IMR-90 (cell line): ENCODE data around the gene CCDC122.

Experiments used
- BHLHE40 ChIP-seq: fragments of 150-350 bp; IDR thresholded peaks from 2 replicates; pipeline ENCODE4 v1.6.1; 2016; ENCODE audit warnings: mild to moderate bottlenecking, low read depth, low read length
- CEBPB ChIP-seq: IDR thresholded peaks from 2 replicates; pipeline ENCODE4 v1.6.1; 2012; ENCODE audit warnings: low read depth, low read length, improper control_type of control experiment
- CHD1 ChIP-seq: IDR thresholded peaks from 2 replicates; pipeline ENCODE4 v1.6.1; 2012; ENCODE audit warnings: low read depth, low read length, improper control_type of control experiment
- MAFK ChIP-seq: IDR thresholded peaks from 2 replicates; pipeline ENCODE4 v1.6.1; 2012; ENCODE audit warnings: low read depth, low read length, improper control_type of control experiment
- NFE2L2 ChIP-seq: fragments of 150-350 bp; IDR thresholded peaks from 2 replicates; pipeline ENCODE4 v1.6.1; 2016; ENCODE audit warnings: low read depth, mild to moderate bottlenecking, low read length
- POLR2A ChIP-seq: IDR thresholded peaks from 2 replicates; pipeline ENCODE4 v1.6.1; 2012; ENCODE audit warnings: mild to moderate bottlenecking, low read depth, low read length
- RAD21 ChIP-seq: IDR thresholded peaks from 2 replicates; pipeline ENCODE4 v1.6.1; 2012; ENCODE audit warnings: low read length, improper control_type of control experiment
- RFX5 ChIP-seq: IDR thresholded peaks from 2 replicates; pipeline ENCODE4 v1.8.0; 2012; ENCODE audit warnings: low read depth, mild to moderate bottlenecking, low read length, moderate library complexity
- SMC3 ChIP-seq: fragments of 150-350 bp; IDR thresholded peaks from 2 replicates; pipeline ENCODE4 v1.6.1; 2016; ENCODE audit warnings: low read depth, mild to moderate bottlenecking, antibody characterized with exemption, low read length, moderate library complexity
- TF ChIP-seq, protein P1 (sequence below): fragments of 150-350 bp; IDR thresholded peaks from 2 replicates; pipeline ENCODE4 v1.6.1; 2017; ENCODE audit warnings: mild to moderate bottlenecking, antibody characterized with exemption, low read length, low read depth
- TF ChIP-seq, protein P2 (sequence below): conservative IDR thresholded peaks from 2 replicates; pipeline ENCODE4 v1.5.1; 2012; ENCODE audit warnings: mild to moderate bottlenecking, low read depth, low read length, improper control_type of control experiment

GRCh38 chr13:43864921-43865320 is 14.6 kb downstream of the CCDC122 start:
- TF ChIP-seq, protein P1, sequence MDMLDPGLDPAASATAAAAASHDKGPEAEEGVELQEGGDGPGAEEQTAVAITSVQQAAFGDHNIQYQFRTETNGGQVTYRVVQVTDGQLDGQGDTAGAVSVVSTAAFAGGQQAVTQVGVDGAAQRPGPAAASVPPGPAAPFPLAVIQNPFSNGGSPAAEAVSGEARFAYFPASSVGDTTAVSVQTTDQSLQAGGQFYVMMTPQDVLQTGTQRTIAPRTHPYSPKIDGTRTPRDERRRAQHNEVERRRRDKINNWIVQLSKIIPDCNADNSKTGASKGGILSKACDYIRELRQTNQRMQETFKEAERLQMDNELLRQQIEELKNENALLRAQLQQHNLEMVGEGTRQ = no peak
- TF ChIP-seq MAFK = no peak
- TF ChIP-seq, protein P2, sequence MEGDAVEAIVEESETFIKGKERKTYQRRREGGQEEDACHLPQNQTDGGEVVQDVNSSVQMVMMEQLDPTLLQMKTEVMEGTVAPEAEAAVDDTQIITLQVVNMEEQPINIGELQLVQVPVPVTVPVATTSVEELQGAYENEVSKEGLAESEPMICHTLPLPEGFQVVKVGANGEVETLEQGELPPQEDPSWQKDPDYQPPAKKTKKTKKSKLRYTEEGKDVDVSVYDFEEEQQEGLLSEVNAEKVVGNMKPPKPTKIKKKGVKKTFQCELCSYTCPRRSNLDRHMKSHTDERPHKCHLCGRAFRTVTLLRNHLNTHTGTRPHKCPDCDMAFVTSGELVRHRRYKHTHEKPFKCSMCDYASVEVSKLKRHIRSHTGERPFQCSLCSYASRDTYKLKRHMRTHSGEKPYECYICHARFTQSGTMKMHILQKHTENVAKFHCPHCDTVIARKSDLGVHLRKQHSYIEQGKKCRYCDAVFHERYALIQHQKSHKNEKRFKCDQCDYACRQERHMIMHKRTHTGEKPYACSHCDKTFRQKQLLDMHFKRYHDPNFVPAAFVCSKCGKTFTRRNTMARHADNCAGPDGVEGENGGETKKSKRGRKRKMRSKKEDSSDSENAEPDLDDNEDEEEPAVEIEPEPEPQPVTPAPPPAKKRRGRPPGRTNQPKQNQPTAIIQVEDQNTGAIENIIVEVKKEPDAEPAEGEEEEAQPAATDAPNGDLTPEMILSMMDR = no peak
- TF ChIP-seq RFX5 = no peak
- no peak for TF ChIP-seq POLR2A
- no peak for TF ChIP-seq CEBPB
- no peak for TF ChIP-seq NFE2L2
- TF ChIP-seq BHLHE40 = no peak
- no peak for TF ChIP-seq RAD21
- TF ChIP-seq SMC3 = no peak
- TF ChIP-seq CHD1 = no peak
